Measurements from ENCODE around the gene SLU7.

Gene SLU7

DNA sequence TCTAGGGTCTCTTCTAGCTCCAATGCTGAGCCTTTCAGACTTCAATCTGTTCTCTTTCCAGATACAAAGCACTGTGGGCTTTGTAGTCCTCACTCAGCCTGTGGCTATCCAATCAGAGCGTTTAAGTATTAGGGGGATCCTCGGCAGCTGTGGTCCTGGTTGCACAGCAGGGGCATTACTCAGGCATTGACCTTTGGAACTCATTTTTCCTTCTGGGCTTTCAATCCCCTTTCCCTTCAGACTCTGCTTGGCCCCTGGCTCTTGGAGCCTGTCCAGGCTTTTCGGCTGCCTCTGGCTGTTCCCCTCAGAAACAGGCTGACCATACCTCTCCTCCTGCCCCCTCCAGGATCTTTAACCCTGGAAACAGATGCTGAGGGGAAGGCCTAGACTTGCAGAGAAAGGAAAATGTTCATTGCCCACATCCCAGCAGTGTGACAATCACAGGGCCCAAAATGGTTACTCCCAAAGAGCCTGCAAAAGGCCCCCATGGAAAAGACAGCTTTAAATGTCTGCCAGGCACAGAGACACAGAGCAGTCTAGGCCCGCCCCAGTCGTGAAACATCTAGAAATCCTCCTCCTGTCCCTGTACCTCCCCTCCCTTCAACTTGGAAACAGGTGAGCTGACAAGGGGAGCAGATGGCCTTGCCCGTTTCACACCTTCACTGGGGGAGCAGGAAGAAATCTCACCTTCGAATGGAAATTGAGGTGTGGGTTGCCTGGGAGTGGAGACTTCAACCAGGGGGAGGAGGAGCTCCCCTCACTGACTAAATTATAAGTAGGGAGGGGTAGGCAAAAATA lies 62.1 kb downstream of the SLU7 start:
- H3K4me3 ChIP-seq (ENCODE audit: low read depth, low read length) = no peak overlapping the region
- H2AFZ ChIP-seq (ENCODE audit: low read length, unreplicated experiment) = no peak overlapping the region
- H3K79me2 ChIP-seq (ENCODE audit: control insufficient read depth, insufficient read depth, low read length, unreplicated experiment) = no peaks in the 10 kb centered on the region
- H3K27me3 ChIP-seq (ENCODE audit: insufficient read depth, low read length) = no peaks in the 10 kb centered on the region
- no peaks in the 10 kb centered on the region for H3K36me3 ChIP-seq (ENCODE audit: insufficient read depth, low read length)
- H3K27ac ChIP-seq (ENCODE audit: low read depth, low read length) = no peak overlapping the region
- H3K4me1 ChIP-seq (ENCODE audit: control insufficient read depth, insufficient read depth, low read length, unreplicated experiment) = no peaks in the 10 kb centered on the region

DNA sequence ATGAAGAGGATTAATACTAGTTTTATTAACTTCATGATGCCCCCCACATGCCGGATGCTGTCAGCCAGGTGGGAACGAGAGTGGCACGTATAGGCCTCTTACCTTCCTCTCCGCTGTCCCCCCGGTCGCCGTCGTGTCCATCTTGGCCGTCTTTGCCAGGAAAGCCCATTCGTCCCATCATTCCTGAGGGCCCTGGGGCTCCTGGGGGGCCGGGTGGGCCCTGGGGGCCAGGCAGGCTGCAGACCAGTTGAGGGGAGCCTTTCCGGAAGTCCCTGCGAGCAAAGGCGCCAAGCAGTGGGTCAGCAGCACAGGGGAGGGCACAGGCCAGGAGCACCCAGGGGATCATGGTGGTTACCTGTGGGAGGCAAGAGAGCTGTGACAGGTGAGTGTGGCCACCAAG lies 64.2 kb downstream of the SLU7 start:
- no peak overlapping the region for H3K27ac ChIP-seq (ENCODE audit: low read depth, low read length)
- no peaks in the 10 kb centered on the region for H3K4me1 ChIP-seq (ENCODE audit: control insufficient read depth, insufficient read depth, low read length, unreplicated experiment)
- H3K4me3 ChIP-seq (ENCODE audit: low read depth, low read length) = no peak overlapping the region
- H2AFZ ChIP-seq (ENCODE audit: low read length, unreplicated experiment) = no peak overlapping the region
- H3K36me3 ChIP-seq (ENCODE audit: insufficient read depth, low read length) = no peaks in the 10 kb centered on the region
- H3K79me2 ChIP-seq (ENCODE audit: control insufficient read depth, insufficient read depth, low read length, unreplicated experiment) = no peaks in the 10 kb centered on the region
- H3K27me3 ChIP-seq (ENCODE audit: insufficient read depth, low read length) = no peaks in the 10 kb centered on the region

DNA sequence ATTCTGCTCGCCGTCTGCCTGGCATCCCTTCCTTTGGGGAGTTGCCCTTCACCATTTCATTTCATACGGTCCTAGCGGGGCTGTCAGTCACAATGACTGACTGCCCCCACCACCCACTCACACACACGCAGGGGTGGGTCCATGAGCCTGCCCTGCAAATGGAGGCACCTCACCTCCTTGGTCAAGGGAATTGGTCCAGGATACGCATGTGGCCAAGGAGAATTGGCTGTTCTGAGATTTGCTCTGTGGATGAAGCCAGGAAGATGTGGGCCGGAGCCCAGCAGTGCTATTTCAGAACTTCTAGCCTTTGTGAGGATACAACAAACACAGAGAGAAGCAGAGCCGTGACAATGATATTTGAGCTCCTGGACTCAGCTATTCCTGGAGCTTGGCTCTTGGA lies 65.5 kb downstream of the SLU7 start:
- no peaks in the 10 kb centered on the region for H3K36me3 ChIP-seq (ENCODE audit: insufficient read depth, low read length)
- H3K4me3 ChIP-seq (ENCODE audit: low read depth, low read length) = no peak overlapping the region
- H3K27ac ChIP-seq (ENCODE audit: low read depth, low read length) = no peak overlapping the region
- H3K4me1 ChIP-seq (ENCODE audit: control insufficient read depth, insufficient read depth, low read length, unreplicated experiment) = no peaks in the 10 kb centered on the region
- no peaks in the 10 kb centered on the region for H3K79me2 ChIP-seq (ENCODE audit: control insufficient read depth, insufficient read depth, low read length, unreplicated experiment)
- H3K27me3 ChIP-seq (ENCODE audit: insufficient read depth, low read length) = no peaks in the 10 kb centered on the region
- no peak overlapping the region for H2AFZ ChIP-seq (ENCODE audit: low read length, unreplicated experiment)

DNA sequence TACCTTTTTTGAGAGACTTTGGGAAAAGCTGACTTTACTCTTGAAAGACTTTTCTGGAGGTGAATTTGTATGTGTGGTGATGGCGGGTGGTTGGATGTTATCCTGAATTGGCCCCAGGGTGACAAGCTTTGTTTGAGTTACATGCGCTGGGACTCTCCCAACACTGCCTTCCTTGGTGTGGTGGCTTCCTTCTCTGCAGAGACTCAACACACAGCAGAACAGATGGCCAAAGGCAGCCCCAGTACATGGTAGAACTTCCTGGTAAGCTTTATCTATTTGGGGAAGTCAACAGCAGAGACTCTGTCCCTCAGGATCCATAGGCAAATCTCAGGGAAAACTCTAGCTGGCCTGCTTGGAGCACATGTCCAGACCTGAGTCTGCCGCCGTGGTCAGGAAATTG lies 66.6 kb downstream of the SLU7 start:
- no peak overlapping the region for H3K27ac ChIP-seq (ENCODE audit: low read depth, low read length)

More for the DNA sequence above, 66.6 kb downstream of the SLU7 start:
- Histone ChIP-seq H3K4me1 (ENCODE audit: control insufficient read depth, insufficient read depth, low read length, unreplicated experiment) (no peaks in the 10 kb centered on the region), H3K4me3 (ENCODE audit: low read depth, low read length) (no peak overlapping the region), H2AFZ (ENCODE audit: low read length, unreplicated experiment) (no peak overlapping the region), H3K36me3 (ENCODE audit: insufficient read depth, low read length) (no peaks in the 10 kb centered on the region), H3K27me3 (ENCODE audit: insufficient read depth, low read length) (no peaks in the 10 kb centered on the region), H3K79me2 (ENCODE audit: control insufficient read depth, insufficient read depth, low read length, unreplicated experiment) (no peaks in the 10 kb centered on the region)

All from ACC112 (cell line).